HEK293T (cell line): ENCODE results near the gene PCNX2.

Experiments
- ARNT ChIP-seq: fragments of 450-650 bp; IDR thresholded peaks from 2 replicates; pipeline ENCODE4 v1.6.1; 2017; ENCODE audit warnings: mild to moderate bottlenecking
- BHLHE40 ChIP-seq: fragments of 450-650 bp; IDR thresholded peaks from 2 replicates; pipeline ENCODE4 v1.6.1; 2016; ENCODE audit warnings: mild to moderate bottlenecking, moderate library complexity, borderline replicate concordance
- CTBP1 ChIP-seq: fragments of 450-650 bp; IDR thresholded peaks from 2 replicates; pipeline ENCODE4 v1.6.1; 2016; ENCODE audit warnings: borderline replicate concordance
- ELF4 ChIP-seq: fragments of 450-650 bp; IDR thresholded peaks from 2 replicates; pipeline ENCODE4 v1.6.1; 2017; ENCODE audit warnings: antibody characterized with exemption
- FOXA1 ChIP-seq: fragments of 450-650 bp; IDR thresholded peaks from 2 replicates; pipeline ENCODE4 v1.6.1; 2016; ENCODE audit warnings: mild to moderate bottlenecking
- FOXK2 ChIP-seq: fragments of 450-650 bp; IDR thresholded peaks from 2 replicates; pipeline ENCODE4 v1.6.1; 2016; ENCODE audit warnings: mild to moderate bottlenecking
- FOXM1 ChIP-seq: fragments of 450-650 bp; IDR thresholded peaks from 2 replicates; pipeline ENCODE4 v1.6.1; 2017; ENCODE audit warnings: mild to moderate bottlenecking, borderline replicate concordance
- LEF1 ChIP-seq: fragments of 450-650 bp; IDR thresholded peaks from 2 replicates; pipeline ENCODE4 v1.6.1; 2017; ENCODE audit warnings: mild to moderate bottlenecking, borderline replicate concordance
- NFRKB ChIP-seq: fragments of 450-650 bp; IDR thresholded peaks from 2 replicates; pipeline ENCODE4 v1.6.1; 2016; ENCODE audit warnings: mild to moderate bottlenecking, moderate library complexity
- PKNOX1 ChIP-seq: fragments of 450-650 bp; IDR thresholded peaks from 2 replicates; pipeline ENCODE4 v1.6.1; 2016
- SP1 ChIP-seq: fragments of 450-650 bp; IDR thresholded peaks from 2 replicates; pipeline ENCODE4 v1.6.1; 2017
- SUZ12 ChIP-seq: fragments of 450-650 bp; IDR thresholded peaks from 2 replicates; pipeline ENCODE4 v1.6.1; 2016; ENCODE audit warnings: mild to moderate bottlenecking
- TARDBP ChIP-seq: fragments of 450-650 bp; IDR thresholded peaks from 2 replicates; pipeline ENCODE4 v1.6.1; 2016
- ZNF384 ChIP-seq: fragments of 450-650 bp; IDR thresholded peaks from 2 replicates; pipeline ENCODE4 v1.6.1; 2016

GRCh38 chr1:233256191-233256590 is 39.3 kb downstream of the PCNX2 start:
- TF ChIP-seq SP1 (no peak), BHLHE40 (no peak), FOXM1 (no peak), ELF4 (no peak), SUZ12 (no peak), FOXK2 (no peak), LEF1 (no peak), CTBP1 (no peak), FOXA1 (no peak), PKNOX1 (no peak), ARNT (no peak), ZNF384 (no peak), TARDBP (no peak), NFRKB (no peak)
